ENCODE results near the gene SMOC2. TPM values are rescaled to one million over a fixed set of nuclear protein-coding genes. Genes with fewer than 3 reads are reported as not detected.

Gene SMOC2
- polyA plus RNA-seq, 3 donors: not detected

DNA sequence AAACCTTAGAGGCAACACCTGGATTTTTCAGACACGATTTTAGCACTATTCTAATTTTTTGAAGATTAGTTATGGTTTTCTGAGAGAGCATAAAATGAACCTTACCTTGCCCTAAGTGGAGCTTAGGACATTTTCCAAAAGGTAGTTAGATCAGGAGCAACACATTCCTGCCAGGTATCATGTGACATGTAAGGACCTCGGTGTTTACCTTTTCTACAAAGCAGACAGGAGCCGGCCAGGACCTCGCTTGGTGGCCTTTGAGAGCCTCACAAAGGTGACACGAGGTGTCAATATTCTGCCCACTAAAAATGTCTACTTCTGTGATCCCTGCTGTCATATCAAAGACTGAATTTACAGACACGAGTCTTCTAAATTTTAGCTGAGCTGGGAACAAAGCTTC lies 174.9 kb downstream of the SMOC2 start:
- Mint-ChIP-seq H3K36me3 (no peaks in the 10 kb centered on the region), H3K27ac (no peak overlapping the region), H3K4me1 (no peaks in the 10 kb centered on the region), H3K27me3 (ENCODE audit: low read depth in 3 of 3) (peaks cover 0 to 2% (median 0%) of the 10 kb centered on the region in 3 donors), H3K9me3 (peaks cover 39 to 65% (median 44%) of the 10 kb centered on the region in 7 donors), H3K4me3 (no peak overlapping the region)
- Histone ChIP-seq H4K20me1 (ENCODE audit: insufficient read depth, low read length) (no peaks in the 10 kb centered on the region), H3K79me2 (ENCODE audit: insufficient read depth, low read length) (no peaks in the 10 kb centered on the region), H3K4me1 (ENCODE audit: control insufficient read depth in 1 of 2, insufficient read depth in 2 of 2, low read length in 2 of 2) (no peaks in the 10 kb centered on the region), H3K4me3 (replicated peaks in 1 of 3; ENCODE audit: low read depth in 2 of 3, low read length in 3 of 3) (no peak overlapping the region), H3K27ac (ENCODE audit: low read depth in 1 of 2, low read length in 2 of 2) (no peak overlapping the region), H3K4me2 (replicated peaks; ENCODE audit: extremely low read depth, low read length, poor library complexity, severe bottlenecking) (no peak overlapping the region), H3K9me3 (replicated peaks in 1 of 2; ENCODE audit: control insufficient read depth in 1 of 2, insufficient read depth in 1 of 2, low read length in 2 of 2) (peaks cover 35 to 83% of the 10 kb centered on the region in 2 donors), H3K36me3 (replicated peaks in 1 of 2; ENCODE audit: control insufficient read depth in 1 of 2, insufficient read depth in 2 of 2, low read length in 2 of 2) (no peaks in the 10 kb centered on the region), H2AFZ (ENCODE audit: insufficient read depth, low read depth, low read length, poor library complexity, severe bottlenecking) (no peak overlapping the region), H3K27me3 (ENCODE audit: control insufficient read depth in 2 of 2, insufficient read depth in 2 of 2, low read length in 2 of 2) (no peaks in the 10 kb centered on the region), H3K9ac (ENCODE audit: insufficient read depth, low read length, poor library complexity, severe bottlenecking) (no peak overlapping the region)
- 82% methylated on average over 4 of the region's 6 CpGs for WGBS (ENCODE audit: insufficient coverage)
- DNase-seq: no peak
- TF ChIP-seq, protein P1, sequence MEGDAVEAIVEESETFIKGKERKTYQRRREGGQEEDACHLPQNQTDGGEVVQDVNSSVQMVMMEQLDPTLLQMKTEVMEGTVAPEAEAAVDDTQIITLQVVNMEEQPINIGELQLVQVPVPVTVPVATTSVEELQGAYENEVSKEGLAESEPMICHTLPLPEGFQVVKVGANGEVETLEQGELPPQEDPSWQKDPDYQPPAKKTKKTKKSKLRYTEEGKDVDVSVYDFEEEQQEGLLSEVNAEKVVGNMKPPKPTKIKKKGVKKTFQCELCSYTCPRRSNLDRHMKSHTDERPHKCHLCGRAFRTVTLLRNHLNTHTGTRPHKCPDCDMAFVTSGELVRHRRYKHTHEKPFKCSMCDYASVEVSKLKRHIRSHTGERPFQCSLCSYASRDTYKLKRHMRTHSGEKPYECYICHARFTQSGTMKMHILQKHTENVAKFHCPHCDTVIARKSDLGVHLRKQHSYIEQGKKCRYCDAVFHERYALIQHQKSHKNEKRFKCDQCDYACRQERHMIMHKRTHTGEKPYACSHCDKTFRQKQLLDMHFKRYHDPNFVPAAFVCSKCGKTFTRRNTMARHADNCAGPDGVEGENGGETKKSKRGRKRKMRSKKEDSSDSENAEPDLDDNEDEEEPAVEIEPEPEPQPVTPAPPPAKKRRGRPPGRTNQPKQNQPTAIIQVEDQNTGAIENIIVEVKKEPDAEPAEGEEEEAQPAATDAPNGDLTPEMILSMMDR (IDR thresholded peaks at IDR 0.05): no peak
- intact Hi-C loops (cut with micrococcal nuclease): no loop called here

- peaks cover 0 to 2% (median 0%) of the 10 kb centered on the region in 3 donors for H3K27me3 Mint-ChIP-seq (ENCODE audit: low read depth in 3 of 3)
- no peaks in the 10 kb centered on the region for H4K20me1 ChIP-seq (ENCODE audit: insufficient read depth, low read length)
- no peak for DNase-seq
- H3K36me3 ChIP-seq (replicated peaks in 1 of 2; ENCODE audit: control insufficient read depth in 1 of 2, insufficient read depth in 2 of 2, low read length in 2 of 2): no peaks in the 10 kb centered on the region
- no peaks in the 10 kb centered on the region for H3K4me1 ChIP-seq (ENCODE audit: control insufficient read depth in 1 of 2, insufficient read depth in 2 of 2, low read length in 2 of 2)
- H3K4me3 Mint-ChIP-seq: no peak overlapping the region
- H3K9me3 Mint-ChIP-seq: peaks cover 39 to 62% (median 47%) of the 10 kb centered on the region in 7 donors
- no peak overlapping the region for H3K4me2 ChIP-seq (replicated peaks; ENCODE audit: extremely low read depth, low read length, poor library complexity, severe bottlenecking)
- H3K36me3 Mint-ChIP-seq: no peaks in the 10 kb centered on the region
- H3K79me2 ChIP-seq (ENCODE audit: insufficient read depth, low read length): no peaks in the 10 kb centered on the region
- H3K9me3 ChIP-seq (replicated peaks in 1 of 2; ENCODE audit: control insufficient read depth in 1 of 2, insufficient read depth in 1 of 2, low read length in 2 of 2): peaks cover 37 to 79% of the 10 kb centered on the region in 2 donors
- H2AFZ ChIP-seq (ENCODE audit: insufficient read depth, low read depth, low read length, poor library complexity, severe bottlenecking): no peak overlapping the region
- no peak overlapping the region for H3K27ac ChIP-seq (ENCODE audit: low read depth in 1 of 2, low read length in 2 of 2)
- intact Hi-C loops (cut with micrococcal nuclease): no loop called here
- no peaks in the 10 kb centered on the region for H3K4me1 Mint-ChIP-seq
- no peak overlapping the region for H3K9ac ChIP-seq (ENCODE audit: insufficient read depth, low read length, poor library complexity, severe bottlenecking)
- H3K4me3 ChIP-seq (replicated peaks in 1 of 3; ENCODE audit: low read depth in 2 of 3, low read length in 3 of 3): no peak overlapping the region
- WGBS (ENCODE audit: insufficient coverage): 85% methylated on average over 18 of the region's 21 CpGs
- no peak overlapping the region for H3K27ac Mint-ChIP-seq
- H3K27me3 ChIP-seq (ENCODE audit: control insufficient read depth in 2 of 2, insufficient read depth in 2 of 2, low read length in 2 of 2): no peaks in the 10 kb centered on the region
- TF ChIP-seq, protein P1 (IDR thresholded peaks at IDR 0.05): no peak
Observed at GRCh38 chr6:168616816-168617765, 176.1 kb downstream of the SMOC2 start.

Measured in CD14-positive monocyte (primary cell).